T-helper 22 cell (primary cell): ENCODE measurements around the gene CAPN13.

Experiments used
- DNase-seq: peaks from one replicate; pipeline ENCODE4 v3.0.0-alpha.2; 2020; ENCODE audit warnings: low read depth

The CAPN13 gene

GRCh38 chr2:30807249-30807648 lies at the start of gene CAPN13:
Gene CAPN13, minus strand, starts transcription at chr2:30807446. Its CDS starts 20,121 bp downstream, at chr2:30787325.
- DNase-seq = no peak

GRCh38 chr2:30847841-30848240 lies 40.6 kb upstream of the CAPN13 start:
- DNase-seq = no peak

- no peak for DNase-seq
These were observed 40.1 kb upstream of the CAPN13 start for GRCh38 chr2:30847329-30847728.

GRCh38 chr2:30828586-30828985 lies 21.3 kb upstream of the CAPN13 start:
- DNase-seq = no peak

GRCh38 chr2:30826916-30827315 lies 19.7 kb upstream of the CAPN13 start:
- DNase-seq = no peak

- DNase-seq = no peak
These were observed 19.2 kb upstream of the CAPN13 start for GRCh38 chr2:30826481-30826880.

GRCh38 chr2:30823452-30823851 lies 16.2 kb upstream of the CAPN13 start:
- no peak for DNase-seq

- DNase-seq = no peak
These were observed 14.7 kb upstream of the CAPN13 start for GRCh38 chr2:30821960-30822359.

- DNase-seq = no peak
These were observed 13.3 kb upstream of the CAPN13 start for GRCh38 chr2:30820381-30821055.

GRCh38 chr2:30809938-30810337 lies 2.7 kb upstream of the CAPN13 start:
- no peak for DNase-seq

GRCh38 chr2:30808695-30809094 lies 1.4 kb upstream of the CAPN13 start:
- DNase-seq = no peak

- DNase-seq = no peak
These were observed 4.0 kb downstream of the CAPN13 start for GRCh38 chr2:30803281-30803680.

GRCh38 chr2:30802611-30803010 lies 4.6 kb downstream of the CAPN13 start:
- DNase-seq = no peak

- DNase-seq = no peak
These were observed 5.3 kb downstream of the CAPN13 start for GRCh38 chr2:30801821-30802455.

GRCh38 chr2:30800159-30800558 lies 7.1 kb downstream of the CAPN13 start:
- DNase-seq = no peak

GRCh38 chr2:30799366-30799765 lies 7.9 kb downstream of the CAPN13 start:
- no peak for DNase-seq

GRCh38 chr2:30798536-30798991 lies 8.7 kb downstream of the CAPN13 start:
- DNase-seq = no peak

- no peak for DNase-seq
These were observed 9.7 kb downstream of the CAPN13 start for GRCh38 chr2:30797381-30798015.

- DNase-seq = no peak
These were observed 10.5 kb downstream of the CAPN13 start for GRCh38 chr2:30796699-30797098.

- DNase-seq = no peak
These were observed 14.7 kb downstream of the CAPN13 start for GRCh38 chr2:30792521-30792920.

- DNase-seq = no peak
These were observed 16.4 kb downstream of the CAPN13 start for GRCh38 chr2:30790879-30791278.

- no peak for DNase-seq
These were observed 17.5 kb downstream of the CAPN13 start for GRCh38 chr2:30789670-30790210.
